K562 (cell line): ENCODE results near the gene CD68. TPM values are rescaled to one million over a fixed set of nuclear protein-coding genes. Genes with fewer than 3 reads are reported as not detected.

ENCODE experiments used
- ATF7 ChIP-seq: fragments of 450-650 bp; IDR thresholded peaks from 2 replicates; pipeline ENCODE4 v1.7.1; 2014; ENCODE audit warnings: mild to moderate bottlenecking, moderate library complexity
- HNRNPK ChIP-seq: fragments of 200-400 bp; formaldehyde crosslinking; IDR thresholded peaks from one replicate; pipeline ENCODE4 v1.6.1; 2018; ENCODE audit warnings: mild to moderate bottlenecking, low read depth, low read length; ENCODE audit not compliant: poor library complexity, severe bottlenecking
- NCOA1 ChIP-seq: fragments of 450-650 bp; IDR thresholded peaks from 2 replicates; pipeline ENCODE4 v1.6.1; 2016; ENCODE audit warnings: low read depth
- NCOR1 ChIP-seq: fragments of 450-650 bp; IDR thresholded peaks from 2 replicates; pipeline ENCODE4 v1.6.1; 2016; ENCODE audit warnings: mild to moderate bottlenecking, moderate library complexity
- POLR2B ChIP-seq: fragments of 450-650 bp; IDR thresholded peaks from 2 replicates; pipeline ENCODE4 v1.6.1; 2018; ENCODE audit warnings: low read depth; ENCODE audit not compliant: partially characterized antibody
- PTBP1 ChIP-seq: fragments of 200-400 bp; formaldehyde crosslinking; IDR thresholded peaks from 2 replicates; pipeline ENCODE4 v1.6.1; 2017; ENCODE audit warnings: low read depth, low read length
- ZC3H11A ChIP-seq: IDR thresholded peaks from 2 replicates; pipeline ENCODE4 v1.6.1; 2012; ENCODE audit warnings: low read depth, low read length, improper control_type of control experiment
- ZNF589 ChIP-seq: fragments of 200-800 bp; sonication (Bioruptor generic); IDR thresholded peaks from 2 replicates; pipeline ENCODE4 v1.6.1; 2016; ENCODE audit warnings: low read depth, missing genetic modification characterization, missing compliant biosample characterization
- polyA plus RNA-seq, 8 experiments: library from polyadenylated mRNA; depleted of rRNA in 4 of 8; stranded (reverse) in 5 of 8; unstranded in 3 of 8; fragments of >200 nt; fragmentation: Nextera tagmentation in 2 of 8; fragmentation: Illumina TruSeq in 1 of 8; extraction: Ambion mirVana in 2 of 8; extraction: Trizol in 1 of 8; gene quantifications; 2 replicates each; pipeline versions ENCODE4 v1.2.1 to v1.2.3, GENCODE V29; 2011 to 2014; ENCODE audit warnings: inconsistent platforms in 1 of 8, missing spikeins in 1 of 8
- total RNA-seq, 7 experiments: library from RNA; depleted of rRNA in 6 of 7; stranded (reverse); fragments of >200 nt in 6 of 7; fragmentation: Illumina TruSeq in 2 of 7; extraction: Trizol in 2 of 7; gene quantifications; 2 replicates each; pipeline versions ENCODE4 v1.2.1 to v1.2.3, GENCODE V29; 2011 to 2021; ENCODE audit warnings: low replicate concordance in 1 of 7
- TF ChIP-seq, protein P1 (sequence below), 2 experiments: fragments of 450-650 bp in 1 of 2; sonication (generic) in 1 of 2; formaldehyde crosslinking in 1 of 2; IDR thresholded peaks in 1 of 2; conservative IDR thresholded peaks in 1 of 2; 2 replicates each; pipeline versions ENCODE4 v1.6.1 to v1.8.1; 2016 to 2023; ENCODE audit warnings: mild to moderate bottlenecking in 2 of 2, moderate library complexity in 2 of 2, inconsistent platforms in 1 of 2, missing genetic modification reagents in 1 of 2
- TF ChIP-seq, protein P2 (sequence below): fragments of 250-450 bp; sonication (Bioruptor Pico); IDR thresholded peaks from 2 replicates; pipeline ENCODE4 v1.6.1; 2021; ENCODE audit warnings: mild to moderate bottlenecking
- TF ChIP-seq, protein P3 (sequence below): fragments of 450-650 bp; IDR thresholded peaks from 2 replicates; pipeline ENCODE4 v1.6.1; 2016; ENCODE audit warnings: missing biosample characterization, missing genetic modification characterization
- TF ChIP-seq, protein P4 (sequence below): fragments of 200-600 bp; sonication (generic); IDR thresholded peaks from one replicate; pipeline ENCODE4 v1.6.1; 2012; ENCODE audit warnings: mild to moderate bottlenecking, low read depth, low read length, inconsistent platforms

CD68 gene
- total and polyA plus RNA-seq, 9 of the 15 experiments (the other 6 are each of a cell fraction or from before 2014, with no cell fraction given) = 28.2 to 89.8 (median 37.7) TPM

GRCh38 chr17:7573324-7574080 is 5.9 kb upstream of the CD68 start (continued):
- TF ChIP-seq, protein P1, sequence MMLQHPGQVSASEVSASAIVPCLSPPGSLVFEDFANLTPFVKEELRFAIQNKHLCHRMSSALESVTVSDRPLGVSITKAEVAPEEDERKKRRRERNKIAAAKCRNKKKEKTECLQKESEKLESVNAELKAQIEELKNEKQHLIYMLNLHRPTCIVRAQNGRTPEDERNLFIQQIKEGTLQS (IDR thresholded peaks at IDR 0.05) = peak; percentile 47; the same call in 1 of the 2 replicates
- TF ChIP-seq, protein P1 (CRISPR knock-in tag; conservative IDR thresholded peaks at IDR 0.05) = no peak
- TF ChIP-seq ZC3H11A (no peak), ZNF589 (CRISPR knock-in tag) (no peak), NCOR1 (0 out of 2 replicates have a peak, but pooled peaks have one; percentile 31), PTBP1 (0 out of 2 replicates have a peak, but pooled peaks have one; percentile 26), POLR2B (peak; percentile 9), HNRNPK (peak; percentile 64), NCOA1 (no peak), ATF7 (peak; percentile 70)
- TF ChIP-seq, protein P2, sequence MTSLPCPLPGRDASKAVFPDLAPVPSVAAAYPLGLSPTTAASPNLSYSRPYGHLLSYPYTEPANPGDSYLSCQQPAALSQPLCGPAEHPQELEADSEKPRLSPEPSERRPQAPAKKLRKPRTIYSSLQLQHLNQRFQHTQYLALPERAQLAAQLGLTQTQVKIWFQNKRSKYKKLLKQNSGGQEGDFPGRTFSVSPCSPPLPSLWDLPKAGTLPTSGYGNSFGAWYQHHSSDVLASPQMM (CRISPR knock-in tag) = no peak
- TF ChIP-seq, protein P3, sequence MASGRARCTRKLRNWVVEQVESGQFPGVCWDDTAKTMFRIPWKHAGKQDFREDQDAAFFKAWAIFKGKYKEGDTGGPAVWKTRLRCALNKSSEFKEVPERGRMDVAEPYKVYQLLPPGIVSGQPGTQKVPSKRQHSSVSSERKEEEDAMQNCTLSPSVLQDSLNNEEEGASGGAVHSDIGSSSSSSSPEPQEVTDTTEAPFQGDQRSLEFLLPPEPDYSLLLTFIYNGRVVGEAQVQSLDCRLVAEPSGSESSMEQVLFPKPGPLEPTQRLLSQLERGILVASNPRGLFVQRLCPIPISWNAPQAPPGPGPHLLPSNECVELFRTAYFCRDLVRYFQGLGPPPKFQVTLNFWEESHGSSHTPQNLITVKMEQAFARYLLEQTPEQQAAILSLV (tag) = peak; percentile 78
- TF ChIP-seq, protein P4, sequence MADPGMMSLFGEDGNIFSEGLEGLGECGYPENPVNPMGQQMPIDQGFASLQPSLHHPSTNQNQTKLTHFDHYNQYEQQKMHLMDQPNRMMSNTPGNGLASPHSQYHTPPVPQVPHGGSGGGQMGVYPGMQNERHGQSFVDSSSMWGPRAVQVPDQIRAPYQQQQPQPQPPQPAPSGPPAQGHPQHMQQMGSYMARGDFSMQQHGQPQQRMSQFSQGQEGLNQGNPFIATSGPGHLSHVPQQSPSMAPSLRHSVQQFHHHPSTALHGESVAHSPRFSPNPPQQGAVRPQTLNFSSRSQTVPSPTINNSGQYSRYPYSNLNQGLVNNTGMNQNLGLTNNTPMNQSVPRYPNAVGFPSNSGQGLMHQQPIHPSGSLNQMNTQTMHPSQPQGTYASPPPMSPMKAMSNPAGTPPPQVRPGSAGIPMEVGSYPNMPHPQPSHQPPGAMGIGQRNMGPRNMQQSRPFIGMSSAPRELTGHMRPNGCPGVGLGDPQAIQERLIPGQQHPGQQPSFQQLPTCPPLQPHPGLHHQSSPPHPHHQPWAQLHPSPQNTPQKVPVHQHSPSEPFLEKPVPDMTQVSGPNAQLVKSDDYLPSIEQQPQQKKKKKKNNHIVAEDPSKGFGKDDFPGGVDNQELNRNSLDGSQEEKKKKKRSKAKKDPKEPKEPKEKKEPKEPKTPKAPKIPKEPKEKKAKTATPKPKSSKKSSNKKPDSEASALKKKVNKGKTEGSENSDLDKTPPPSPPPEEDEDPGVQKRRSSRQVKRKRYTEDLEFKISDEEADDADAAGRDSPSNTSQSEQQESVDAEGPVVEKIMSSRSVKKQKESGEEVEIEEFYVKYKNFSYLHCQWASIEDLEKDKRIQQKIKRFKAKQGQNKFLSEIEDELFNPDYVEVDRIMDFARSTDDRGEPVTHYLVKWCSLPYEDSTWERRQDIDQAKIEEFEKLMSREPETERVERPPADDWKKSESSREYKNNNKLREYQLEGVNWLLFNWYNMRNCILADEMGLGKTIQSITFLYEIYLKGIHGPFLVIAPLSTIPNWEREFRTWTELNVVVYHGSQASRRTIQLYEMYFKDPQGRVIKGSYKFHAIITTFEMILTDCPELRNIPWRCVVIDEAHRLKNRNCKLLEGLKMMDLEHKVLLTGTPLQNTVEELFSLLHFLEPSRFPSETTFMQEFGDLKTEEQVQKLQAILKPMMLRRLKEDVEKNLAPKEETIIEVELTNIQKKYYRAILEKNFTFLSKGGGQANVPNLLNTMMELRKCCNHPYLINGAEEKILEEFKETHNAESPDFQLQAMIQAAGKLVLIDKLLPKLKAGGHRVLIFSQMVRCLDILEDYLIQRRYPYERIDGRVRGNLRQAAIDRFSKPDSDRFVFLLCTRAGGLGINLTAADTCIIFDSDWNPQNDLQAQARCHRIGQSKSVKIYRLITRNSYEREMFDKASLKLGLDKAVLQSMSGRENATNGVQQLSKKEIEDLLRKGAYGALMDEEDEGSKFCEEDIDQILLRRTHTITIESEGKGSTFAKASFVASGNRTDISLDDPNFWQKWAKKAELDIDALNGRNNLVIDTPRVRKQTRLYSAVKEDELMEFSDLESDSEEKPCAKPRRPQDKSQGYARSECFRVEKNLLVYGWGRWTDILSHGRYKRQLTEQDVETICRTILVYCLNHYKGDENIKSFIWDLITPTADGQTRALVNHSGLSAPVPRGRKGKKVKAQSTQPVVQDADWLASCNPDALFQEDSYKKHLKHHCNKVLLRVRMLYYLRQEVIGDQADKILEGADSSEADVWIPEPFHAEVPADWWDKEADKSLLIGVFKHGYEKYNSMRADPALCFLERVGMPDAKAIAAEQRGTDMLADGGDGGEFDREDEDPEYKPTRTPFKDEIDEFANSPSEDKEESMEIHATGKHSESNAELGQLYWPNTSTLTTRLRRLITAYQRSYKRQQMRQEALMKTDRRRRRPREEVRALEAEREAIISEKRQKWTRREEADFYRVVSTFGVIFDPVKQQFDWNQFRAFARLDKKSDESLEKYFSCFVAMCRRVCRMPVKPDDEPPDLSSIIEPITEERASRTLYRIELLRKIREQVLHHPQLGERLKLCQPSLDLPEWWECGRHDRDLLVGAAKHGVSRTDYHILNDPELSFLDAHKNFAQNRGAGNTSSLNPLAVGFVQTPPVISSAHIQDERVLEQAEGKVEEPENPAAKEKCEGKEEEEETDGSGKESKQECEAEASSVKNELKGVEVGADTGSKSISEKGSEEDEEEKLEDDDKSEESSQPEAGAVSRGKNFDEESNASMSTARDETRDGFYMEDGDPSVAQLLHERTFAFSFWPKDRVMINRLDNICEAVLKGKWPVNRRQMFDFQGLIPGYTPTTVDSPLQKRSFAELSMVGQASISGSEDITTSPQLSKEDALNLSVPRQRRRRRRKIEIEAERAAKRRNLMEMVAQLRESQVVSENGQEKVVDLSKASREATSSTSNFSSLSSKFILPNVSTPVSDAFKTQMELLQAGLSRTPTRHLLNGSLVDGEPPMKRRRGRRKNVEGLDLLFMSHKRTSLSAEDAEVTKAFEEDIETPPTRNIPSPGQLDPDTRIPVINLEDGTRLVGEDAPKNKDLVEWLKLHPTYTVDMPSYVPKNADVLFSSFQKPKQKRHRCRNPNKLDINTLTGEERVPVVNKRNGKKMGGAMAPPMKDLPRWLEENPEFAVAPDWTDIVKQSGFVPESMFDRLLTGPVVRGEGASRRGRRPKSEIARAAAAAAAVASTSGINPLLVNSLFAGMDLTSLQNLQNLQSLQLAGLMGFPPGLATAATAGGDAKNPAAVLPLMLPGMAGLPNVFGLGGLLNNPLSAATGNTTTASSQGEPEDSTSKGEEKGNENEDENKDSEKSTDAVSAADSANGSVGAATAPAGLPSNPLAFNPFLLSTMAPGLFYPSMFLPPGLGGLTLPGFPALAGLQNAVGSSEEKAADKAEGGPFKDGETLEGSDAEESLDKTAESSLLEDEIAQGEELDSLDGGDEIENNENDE = no peak
